Keratinocyte (primary cell): ENCODE measurements around the gene INA. TPM values are rescaled to one million over a fixed set of nuclear protein-coding genes. Genes with fewer than 3 reads are reported as not detected.

Source experiments
- DNase-seq: peaks from one replicate; pipeline ENCODE4 v3.0.0-alpha.2; 2011; ENCODE audit warnings: low read depth, missing footprints, low spot score
- FAIRE-seq: peaks from 2 replicates; lab custom pipeline; 2011; peaks lifted over from hg19 to GRCh38; lab: Jason Lieb, UNC
- H2AFZ ChIP-seq: 2 replicates; pipeline ENCODE4 v1.6.0; 2012; ENCODE audit warnings: low read length, control low read depth, inconsistent platforms; ENCODE audit not compliant: control insufficient read depth
- H3K27ac ChIP-seq: 2 replicates; pipeline ENCODE4 v1.5.1; 2011; ENCODE audit warnings: low read length; ENCODE audit not compliant: control insufficient read depth, insufficient read depth
- H3K27me3 ChIP-seq: 3 replicates; pipeline ENCODE4 v1.6.0; 2011; ENCODE audit warnings: low read length; ENCODE audit not compliant: control insufficient read depth, insufficient read depth; ENCODE audit errors: extremely low read depth
- H3K36me3 ChIP-seq, 2 experiments: 2 replicates in 1 of 2; 3 replicates in 1 of 2; pipeline ENCODE4 v1.5.1; 2011; ENCODE audit warnings: low read length in 2 of 2, mild to moderate bottlenecking in 1 of 2; ENCODE audit not compliant: control insufficient read depth in 2 of 2, insufficient read depth in 2 of 2; ENCODE audit errors: extremely low read depth in 1 of 2
- H3K4me1 ChIP-seq: 3 replicates; pipeline ENCODE4 v1.5.1; 2011; ENCODE audit warnings: low read length; ENCODE audit not compliant: control insufficient read depth, insufficient read depth; ENCODE audit errors: extremely low read depth
- H3K4me2 ChIP-seq: 3 replicates; pipeline ENCODE4 v1.6.0; 2011; ENCODE audit warnings: low read depth, low read length; ENCODE audit not compliant: control insufficient read depth, insufficient read depth; ENCODE audit errors: extremely low read depth
- H3K4me3 ChIP-seq, 3 experiments: fragments of 200-600 bp in 1 of 3; sonication (generic) in 1 of 3; 2 replicates in 2 of 3; 3 replicates in 1 of 3; pipeline ENCODE4 v1.5.1; 2011 to 2016; ENCODE audit warnings: low read length in 3 of 3, mild to moderate bottlenecking in 3 of 3, control low read depth in 2 of 3, inconsistent platforms in 1 of 3, low read depth in 1 of 3, mixed read lengths in 1 of 3, mixed run types in 1 of 3, moderate library complexity in 1 of 3; ENCODE audit not compliant: control insufficient read depth in 2 of 3, insufficient read depth in 2 of 3; ENCODE audit errors: extremely low read depth in 1 of 3
- H3K79me2 ChIP-seq: 2 replicates; pipeline ENCODE4 v1.6.0; 2012; ENCODE audit warnings: low read length; ENCODE audit not compliant: control insufficient read depth, insufficient read depth
- H3K9ac ChIP-seq: 3 replicates; pipeline ENCODE4 v1.6.0; 2011; ENCODE audit warnings: low read length; ENCODE audit not compliant: control insufficient read depth, insufficient read depth; ENCODE audit errors: extremely low read depth
- H3K9me1 ChIP-seq: 3 replicates; pipeline ENCODE4 v1.6.0; 2011; ENCODE audit warnings: low read length; ENCODE audit not compliant: control insufficient read depth, insufficient read depth; ENCODE audit errors: extremely low read depth
- H3K9me3 ChIP-seq: 2 replicates; pipeline ENCODE4 v1.5.1; 2012; ENCODE audit warnings: low read depth, low read length; ENCODE audit not compliant: control insufficient read depth
- H4K20me1 ChIP-seq: 3 replicates; pipeline ENCODE4 v1.6.0; 2011; ENCODE audit warnings: low read length; ENCODE audit not compliant: control insufficient read depth, insufficient read depth; ENCODE audit errors: extremely low read depth
- CTCF ChIP-seq, 3 experiments: IDR thresholded peaks in 1 of 3; conservative IDR thresholded peaks in 1 of 3; optimal IDR thresholded peaks in 1 of 3; 2 replicates in 2 of 3; 3 replicates in 1 of 3; pipeline versions ENCODE3 to v1.5.1; 2011; ENCODE audit warnings: low read length in 3 of 3, mild to moderate bottlenecking in 3 of 3, moderate library complexity in 2 of 3, control low read depth in 1 of 3, inconsistent platforms in 1 of 3; ENCODE audit not compliant: insufficient read depth in 2 of 3; ENCODE audit errors: extremely low read depth in 1 of 3
- EZH2 ChIP-seq: IDR thresholded peaks from one replicate; pipeline ENCODE4 v1.6.1; 2012; ENCODE audit warnings: inconsistent platforms, mild to moderate bottlenecking, low read length, moderate library complexity
- dilution Hi-C: fragments of 300-500 bp; cut with MboI; formaldehyde crosslinking; loops from one replicate; pipeline ENCODE4 v1.7.0; 2020; ENCODE audit warnings: low sequenced_read_pairs; ENCODE audit not compliant: extremely low pct_ligation_motif_present
- polyA plus RNA-seq, 5 experiments: library from polyadenylated mRNA; depleted of rRNA in 3 of 5; stranded (reverse) in 3 of 5; stranded (forward) in 1 of 5; unstranded in 1 of 5; fragments of >200 nt; gene quantifications; 1 replicate in 1 of 5; 2 replicates in 3 of 5; 3 replicates in 1 of 5; pipeline versions ENCODE4 v1.2.1 to v1.2.3, GENCODE V29; 2011 to 2012; ENCODE audit warnings: missing spikeins in 2 of 5, low read depth in 1 of 5, low replicate concordance in 1 of 5

Gene INA
- polyA plus RNA-seq, 1 donor (not counting 4 experiments of a cell fraction or from before 2014, with no cell fraction given), result 4.6 TPM

- no peaks in the 10 kb centered on the region for H4K20me1 ChIP-seq
- no peak for FAIRE-seq
- H3K9me1 ChIP-seq, result no peaks in the 10 kb centered on the region
- no peaks in the 10 kb centered on the region for H3K27me3 ChIP-seq
- dilution Hi-C loops, result no loop called here
- no peak overlapping the region for H3K4me3 ChIP-seq
- no peaks in the 10 kb centered on the region for H3K79me2 ChIP-seq
- no peak overlapping the region for H2AFZ ChIP-seq
- H3K4me2 ChIP-seq, result no peak overlapping the region
- H3K36me3 ChIP-seq, result no peaks in the 10 kb centered on the region
- no peaks in the 10 kb centered on the region for H3K4me1 ChIP-seq
- no peak overlapping the region for H3K27ac ChIP-seq
- no peak for DNase-seq
- H3K9ac ChIP-seq, result no peak overlapping the region
- no peaks in the 10 kb centered on the region for H3K9me3 ChIP-seq
- TF ChIP-seq CTCF (optimal IDR thresholded peaks at IDR 0.05 in 1 of 3, IDR thresholded peaks at IDR 0.05 in 1 of 3, conservative IDR thresholded peaks at IDR 0.05 in 1 of 3; ENCODE audit: extremely low read depth in 1 of 3, insufficient read depth in 2 of 3, low read length in 3 of 3) (no peak), EZH2 (no peak)
Observed at GRCh38 chr10:103316087-103316486, 39.1 kb downstream of the INA start.

DNA sequence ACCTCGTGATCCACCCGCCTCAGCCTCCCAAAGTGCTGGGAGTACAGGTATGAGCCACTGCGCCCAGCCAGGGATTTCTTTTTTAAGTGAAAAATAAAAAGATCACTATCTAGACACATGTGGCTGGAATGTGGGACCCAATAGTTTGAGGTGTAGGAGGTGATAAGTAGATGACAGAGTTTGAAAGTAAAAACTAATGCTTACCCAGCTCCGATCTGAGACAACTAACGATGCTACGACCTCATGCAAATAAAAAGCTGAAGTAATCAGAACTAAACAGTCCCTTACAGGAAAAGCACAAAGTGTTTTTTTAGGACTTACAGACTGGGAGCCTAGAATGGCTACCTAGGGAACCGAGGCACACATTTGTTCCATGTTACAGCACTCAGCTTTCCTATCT is 51.0 kb downstream of the INA start:
- H3K79me2 ChIP-seq, result no peaks in the 10 kb centered on the region
- FAIRE-seq, result no peak
- peaks cover 2 to 4% of the 10 kb centered on the region in 2 experiments for H3K36me3 ChIP-seq
- no peaks in the 10 kb centered on the region for H3K4me1 ChIP-seq
- dilution Hi-C loops, result no loop called here
- H3K9me3 ChIP-seq, result no peaks in the 10 kb centered on the region
- no peaks in the 10 kb centered on the region for H3K9me1 ChIP-seq
- no peaks in the 10 kb centered on the region for H3K27me3 ChIP-seq
- TF ChIP-seq CTCF (optimal IDR thresholded peaks at IDR 0.05 in 1 of 3, IDR thresholded peaks at IDR 0.05 in 1 of 3, conservative IDR thresholded peaks at IDR 0.05 in 1 of 3; ENCODE audit: extremely low read depth in 1 of 3, insufficient read depth in 2 of 3, low read length in 3 of 3) (no peak), EZH2 (no peak)
- H4K20me1 ChIP-seq, result no peaks in the 10 kb centered on the region
- no peak overlapping the region for H3K4me2 ChIP-seq
- no peak overlapping the region for H3K9ac ChIP-seq
- H2AFZ ChIP-seq, result no peak overlapping the region
- no peak overlapping the region for H3K4me3 ChIP-seq
- no peak overlapping the region for H3K27ac ChIP-seq
- DNase-seq, result no peak
